ENCODE data around the gene GPR31. TPM values are rescaled to one million over a fixed set of nuclear protein-coding genes. Genes with fewer than 3 reads are reported as not detected.

The GPR31 gene
- total and polyA plus RNA-seq, 2 experiments from 2014 or later = not detected

GRCh38 chr6:167154895-167155294 lies 2.9 kb downstream of the GPR31 start:
- Histone ChIP-seq H3K4me3 (no peak overlapping the region), H3K36me3 (replicated peaks; ENCODE audit: insufficient read depth, low read depth) (no peaks in the 10 kb centered on the region), H3K27me3 (no peaks in the 10 kb centered on the region), H2AFZ (no peak overlapping the region), H3K4me2 (no peak overlapping the region), H4K20me1 (ENCODE audit: insufficient read depth, poor library complexity, severe bottlenecking) (no peaks in the 10 kb centered on the region), H3K27ac (no peak overlapping the region), H3K9me2 (replicated peaks; ENCODE audit: insufficient read depth) (no peaks in the 10 kb centered on the region), H3K4me1 (ENCODE audit: insufficient read depth) (no peaks in the 10 kb centered on the region), H3K79me2 (no peaks in the 10 kb centered on the region), H3K9me3 (ENCODE audit: low read depth) (no peaks in the 10 kb centered on the region)
- TF ChIP-seq EZH2phosphoT487 (IDR thresholded peaks at IDR 0.05; ENCODE audit: low read depth, severe bottlenecking, unreplicated experiment) (no peak), EZH2 (IDR thresholded peaks at IDR 0.05; ENCODE audit: borderline replicate concordance) (no peak), CTCF (IDR thresholded peaks at IDR 0.05; ENCODE audit: poor library complexity) (no peak)
- 83% methylated on average over 2 of the region's 2 CpGs for WGBS (ENCODE audit: low lambda C conversion rate, missing lambda C conversion rate)
- no peak for DNase-seq (ENCODE audit: low spot score)

GRCh38 chr6:167154291-167154690 lies 3.5 kb downstream of the GPR31 start:
- Histone ChIP-seq H3K4me3 (no peak overlapping the region), H4K20me1 (ENCODE audit: insufficient read depth, poor library complexity, severe bottlenecking) (no peaks in the 10 kb centered on the region), H3K9me2 (replicated peaks; ENCODE audit: insufficient read depth) (no peaks in the 10 kb centered on the region), H3K79me2 (no peaks in the 10 kb centered on the region), H3K4me2 (no peak overlapping the region), H3K9me3 (ENCODE audit: low read depth) (no peaks in the 10 kb centered on the region), H2AFZ (no peak overlapping the region), H3K27ac (no peak overlapping the region), H3K4me1 (ENCODE audit: insufficient read depth) (no peaks in the 10 kb centered on the region), H3K36me3 (replicated peaks; ENCODE audit: insufficient read depth, low read depth) (no peaks in the 10 kb centered on the region), H3K27me3 (no peaks in the 10 kb centered on the region)
- WGBS (ENCODE audit: low lambda C conversion rate, missing lambda C conversion rate) = 87% methylated on average over 9 of the region's 9 CpGs
- no peak for DNase-seq (ENCODE audit: low spot score)
- TF ChIP-seq EZH2phosphoT487 (IDR thresholded peaks at IDR 0.05; ENCODE audit: low read depth, severe bottlenecking, unreplicated experiment) (no peak), EZH2 (IDR thresholded peaks at IDR 0.05; ENCODE audit: borderline replicate concordance) (no peak), CTCF (IDR thresholded peaks at IDR 0.05; ENCODE audit: poor library complexity) (no peak)

- no peaks in the 10 kb centered on the region for H3K79me2 ChIP-seq
- H3K36me3 ChIP-seq (replicated peaks; ENCODE audit: insufficient read depth, low read depth) = no peaks in the 10 kb centered on the region
- no peaks in the 10 kb centered on the region for H3K9me2 ChIP-seq (replicated peaks; ENCODE audit: insufficient read depth)
- H3K4me1 ChIP-seq (ENCODE audit: insufficient read depth) = no peaks in the 10 kb centered on the region
- no peaks in the 10 kb centered on the region for H4K20me1 ChIP-seq (ENCODE audit: insufficient read depth, poor library complexity, severe bottlenecking)
- no peaks in the 10 kb centered on the region for H3K9me3 ChIP-seq (ENCODE audit: low read depth)
- no peak overlapping the region for H3K27ac ChIP-seq
- H3K27me3 ChIP-seq = no peaks in the 10 kb centered on the region
- no peak overlapping the region for H3K4me3 ChIP-seq
- no peak overlapping the region for H2AFZ ChIP-seq
- WGBS (ENCODE audit: low lambda C conversion rate, missing lambda C conversion rate) = 72% methylated on average over 13 of the region's 13 CpGs
- H3K4me2 ChIP-seq = no peak overlapping the region
- TF ChIP-seq EZH2 (IDR thresholded peaks at IDR 0.05; ENCODE audit: borderline replicate concordance) (no peak), CTCF (IDR thresholded peaks at IDR 0.05; ENCODE audit: poor library complexity) (no peak), EZH2phosphoT487 (IDR thresholded peaks at IDR 0.05; ENCODE audit: low read depth, severe bottlenecking, unreplicated experiment) (no peak)
- no peak for DNase-seq (ENCODE audit: low spot score)
Measured at GRCh38 chr6:167153521-167153959, 4.2 kb downstream of the GPR31 start.

- Histone ChIP-seq H3K27me3 (no peaks in the 10 kb centered on the region), H3K79me2 (no peaks in the 10 kb centered on the region), H3K9me2 (replicated peaks; ENCODE audit: insufficient read depth) (no peaks in the 10 kb centered on the region), H2AFZ (no peak overlapping the region), H3K36me3 (replicated peaks; ENCODE audit: insufficient read depth, low read depth) (no peaks in the 10 kb centered on the region), H3K4me2 (no peak overlapping the region), H3K27ac (no peak overlapping the region), H3K4me3 (no peak overlapping the region), H3K9me3 (ENCODE audit: low read depth) (no peaks in the 10 kb centered on the region), H4K20me1 (ENCODE audit: insufficient read depth, poor library complexity, severe bottlenecking) (no peaks in the 10 kb centered on the region), H3K4me1 (ENCODE audit: insufficient read depth) (no peaks in the 10 kb centered on the region)
- no peak for TF ChIP-seq EZH2phosphoT487 (IDR thresholded peaks at IDR 0.05; ENCODE audit: low read depth, severe bottlenecking, unreplicated experiment)
- TF ChIP-seq EZH2 (IDR thresholded peaks at IDR 0.05; ENCODE audit: borderline replicate concordance) = no peak
- TF ChIP-seq CTCF (IDR thresholded peaks at IDR 0.05; ENCODE audit: poor library complexity) = no peak
- WGBS (ENCODE audit: low lambda C conversion rate, missing lambda C conversion rate) = 95% methylated on average over 9 of the region's 9 CpGs
- no peak for DNase-seq (ENCODE audit: low spot score)
Measured at GRCh38 chr6:167152862-167153261, 4.9 kb downstream of the GPR31 start.
